ENCODE data around the gene CD36. TPM values are rescaled to one million over a fixed set of nuclear protein-coding genes. Genes with fewer than 3 reads are reported as not detected.

CD36 gene
- total RNA-seq, 1 experiment from 2014 or later: 1.4 TPM

- 0 out of 2 replicates have a peak, but pooled peaks cover 5% of the 10 kb centered on the region for H3K4me1 Mint-ChIP-seq
- TF ChIP-seq SP1 (CRISPR knock-in tag; conservative IDR thresholded peaks at IDR 0.05) (no peak), PREB (CRISPR knock-in tag; IDR thresholded peaks at IDR 0.05; ENCODE audit: borderline replicate concordance) (no peak), CREB1 (CRISPR knock-in tag; IDR thresholded peaks at IDR 0.05) (no peak), ZNF512 (CRISPR knock-in tag; IDR thresholded peaks at IDR 0.05; ENCODE audit: borderline replicate concordance) (no peak), RORB (CRISPR knock-in tag; IDR thresholded peaks at IDR 0.05) (no peak), TP53 (CRISPR knock-in tag; IDR thresholded peaks at IDR 0.05) (no peak), HMGA2 (CRISPR knock-in tag; IDR thresholded peaks at IDR 0.05) (no peak), FOXK1 (CRISPR knock-in tag; IDR thresholded peaks at IDR 0.05) (no peak), GABPB1 (CRISPR knock-in tag; IDR thresholded peaks at IDR 0.05) (no peak), TCF7 (CRISPR knock-in tag; IDR thresholded peaks at IDR 0.05; ENCODE audit: low read depth) (no peak), NFATC4 (CRISPR knock-in tag; IDR thresholded peaks at IDR 0.05) (no peak), ZNF423 (CRISPR knock-in tag; IDR thresholded peaks at IDR 0.05) (no peak), KAT7 (CRISPR knock-in tag; IDR thresholded peaks at IDR 0.05; ENCODE audit: borderline replicate concordance) (no peak)
- no peak overlapping the region for H3K4me3 Mint-ChIP-seq
- CTCF ChIA-PET: no interaction called here
- ATAC-seq (no peak), DNase-seq (ENCODE audit: low spot score) (no peak)
- H3K9me3 Mint-ChIP-seq: no peaks in the 10 kb centered on the region
- H3K27me3 Mint-ChIP-seq (ENCODE audit: low read depth): no peaks in the 10 kb centered on the region
- POLR2A ChIA-PET: no interaction called here
- no peaks in the 10 kb centered on the region for H3K36me3 Mint-ChIP-seq
- no peak overlapping the region for H3K27ac Mint-ChIP-seq
These were observed 2.4 kb downstream of the CD36 start for GRCh38 chr7:80640846-80641245.

GRCh38 chr7:80641548-80641947 is 3.1 kb downstream of the CD36 start:
- H3K9me3 Mint-ChIP-seq: no peaks in the 10 kb centered on the region
- H3K27ac Mint-ChIP-seq: no peak overlapping the region
- 0 out of 2 replicates have a peak, but pooled peaks cover 5% of the 10 kb centered on the region for H3K4me1 Mint-ChIP-seq
- H3K27me3 Mint-ChIP-seq (ENCODE audit: low read depth): no peaks in the 10 kb centered on the region
- H3K36me3 Mint-ChIP-seq: no peaks in the 10 kb centered on the region
- no peak for ATAC-seq
- DNase-seq (ENCODE audit: low spot score): no peak
- ChIA-PET POLR2A (no interaction called here), CTCF (no interaction called here)
- H3K4me3 Mint-ChIP-seq: no peak overlapping the region
- no peak for TF ChIP-seq ZSCAN18 (CRISPR knock-in tag; IDR thresholded peaks at IDR 0.05)
- TF ChIP-seq KAT7 (CRISPR knock-in tag; IDR thresholded peaks at IDR 0.05; ENCODE audit: borderline replicate concordance): no peak
- TF ChIP-seq SMAD4 (CRISPR knock-in tag; IDR thresholded peaks at IDR 0.05): no peak
- no peak for TF ChIP-seq RELA (CRISPR knock-in tag; IDR thresholded peaks at IDR 0.05; ENCODE audit: borderline replicate concordance)
- TF ChIP-seq ZNF263 (CRISPR knock-in tag; IDR thresholded peaks at IDR 0.05; ENCODE audit: low read depth): no peak
- TF ChIP-seq FOXP1 (CRISPR knock-in tag; IDR thresholded peaks at IDR 0.05; ENCODE audit: borderline replicate concordance): no peak
- no peak for TF ChIP-seq SOX15 (CRISPR knock-in tag; IDR thresholded peaks at IDR 0.05)
- TF ChIP-seq ERG (CRISPR knock-in tag; IDR thresholded peaks at IDR 0.05): no peak
- no peak for TF ChIP-seq ELF4 (CRISPR knock-in tag; IDR thresholded peaks at IDR 0.05; ENCODE audit: low read depth)
- TF ChIP-seq ATF2 (CRISPR knock-in tag; IDR thresholded peaks at IDR 0.05; ENCODE audit: borderline replicate concordance, low read depth): no peak
- TF ChIP-seq MAX (CRISPR knock-in tag; IDR thresholded peaks at IDR 0.05): no peak
- no peak for TF ChIP-seq NFE2L1 (CRISPR knock-in tag; IDR thresholded peaks at IDR 0.05)
- no peak for TF ChIP-seq ZNF416 (CRISPR knock-in tag; IDR thresholded peaks at IDR 0.05)
- no peak for TF ChIP-seq EMX1 (CRISPR knock-in tag; IDR thresholded peaks at IDR 0.05)
- TF ChIP-seq NR1H2 (CRISPR knock-in tag; IDR thresholded peaks at IDR 0.05): no peak

Data from WTC11 (cell line).